HUES48 (cell line): Measurements from ENCODE around the gene RGS2.

Experiments used
- H3K27ac ChIP-seq: one replicate; pipeline ENCODE4 v1.7.0; 2013; ENCODE audit warnings: low read depth, low read length, inconsistent platforms
- H3K27me3 ChIP-seq: 2 replicates; pipeline ENCODE4 v1.6.1; 2013; ENCODE audit warnings: mild to moderate bottlenecking, low read length; ENCODE audit not compliant: control insufficient read depth, insufficient read depth
- H3K36me3 ChIP-seq: 2 replicates; pipeline ENCODE4 v1.6.1; 2013; ENCODE audit warnings: low read length; ENCODE audit not compliant: control insufficient read depth, insufficient read depth
- H3K4me1 ChIP-seq: 2 replicates; pipeline ENCODE4 v1.6.1; 2013; ENCODE audit warnings: mild to moderate bottlenecking, low read length; ENCODE audit not compliant: control insufficient read depth, insufficient read depth
- H3K4me3 ChIP-seq: 2 replicates; pipeline ENCODE4 v1.5.1; 2013; ENCODE audit warnings: mild to moderate bottlenecking, low read depth, low read length
- H3K9ac ChIP-seq: 2 replicates; pipeline ENCODE4 v1.6.1; 2013; ENCODE audit warnings: mild to moderate bottlenecking, low read depth, low read length, moderate library complexity
- H3K9me3 ChIP-seq: 2 replicates; pipeline ENCODE4 v1.6.1; 2013; ENCODE audit warnings: low read length; ENCODE audit not compliant: control insufficient read depth, insufficient read depth

RGS2 gene, protein sequence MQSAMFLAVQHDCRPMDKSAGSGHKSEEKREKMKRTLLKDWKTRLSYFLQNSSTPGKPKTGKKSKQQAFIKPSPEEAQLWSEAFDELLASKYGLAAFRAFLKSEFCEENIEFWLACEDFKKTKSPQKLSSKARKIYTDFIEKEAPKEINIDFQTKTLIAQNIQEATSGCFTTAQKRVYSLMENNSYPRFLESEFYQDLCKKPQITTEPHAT

GRCh38 chr1:192808518-192809306, at the start of gene RGS2:
RGS2 (plus strand) TSS chr1:192809039; CDS start chr1:192809072, 33 bp downstream.
- Histone ChIP-seq H3K9me3 (no peaks in the 10 kb centered on the region), H3K36me3 (peaks cover 13% of the 10 kb centered on the region), H3K27ac (peak within 1 kb of the TSS; percentile 73)

DNA sequence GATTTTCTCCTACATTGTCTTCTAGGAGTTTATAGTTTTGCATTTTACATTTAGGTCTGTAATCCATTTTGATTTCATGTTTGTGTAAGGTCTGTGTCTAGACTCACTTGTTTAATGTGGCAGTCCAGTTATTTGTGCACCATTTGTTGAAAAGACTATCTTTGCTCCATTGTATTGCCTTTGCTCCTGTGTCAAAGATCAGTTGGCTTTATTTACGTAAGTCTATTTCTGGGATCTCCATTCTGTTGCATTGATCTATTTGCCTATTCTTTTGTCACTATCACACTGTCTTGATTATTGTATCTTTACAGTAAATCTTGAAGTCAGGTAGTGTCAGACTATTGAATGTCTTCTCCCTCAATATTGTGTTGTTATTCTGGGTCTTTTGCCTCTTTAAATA, 49.7 kb upstream of the RGS2 start:
- Histone ChIP-seq H3K4me1 (0 out of 2 replicates have a peak, but pooled peaks cover 7% of the 10 kb centered on the region), H3K36me3 (no peaks in the 10 kb centered on the region), H3K9ac (no peak overlapping the region), H3K9me3 (no peaks in the 10 kb centered on the region), H3K27me3 (no peaks in the 10 kb centered on the region), H3K4me3 (no peak overlapping the region), H3K27ac (no peak overlapping the region)

More at GRCh38 chr1:192808518-192809306, at the start of gene RGS2:
- Histone ChIP-seq H3K27me3 (peaks cover 14% of the 10 kb centered on the region), H3K4me3 (peak within 1 kb of the TSS; percentile 100), H3K9ac (peak within 1 kb of the TSS; percentile 89), H3K4me1 (peaks cover 17% of the 10 kb centered on the region; the same call in 1 of the 2 replicates)

GRCh38 chr1:192762265-192762664, 46.6 kb upstream of the RGS2 start:
- no peaks in the 10 kb centered on the region for H3K9me3 ChIP-seq
- H3K4me3 ChIP-seq: no peak overlapping the region
- no peak overlapping the region for H3K9ac ChIP-seq
- H3K27me3 ChIP-seq: no peaks in the 10 kb centered on the region
- H3K27ac ChIP-seq: no peak overlapping the region
- no peaks in the 10 kb centered on the region for H3K4me1 ChIP-seq
- no peaks in the 10 kb centered on the region for H3K36me3 ChIP-seq

DNA sequence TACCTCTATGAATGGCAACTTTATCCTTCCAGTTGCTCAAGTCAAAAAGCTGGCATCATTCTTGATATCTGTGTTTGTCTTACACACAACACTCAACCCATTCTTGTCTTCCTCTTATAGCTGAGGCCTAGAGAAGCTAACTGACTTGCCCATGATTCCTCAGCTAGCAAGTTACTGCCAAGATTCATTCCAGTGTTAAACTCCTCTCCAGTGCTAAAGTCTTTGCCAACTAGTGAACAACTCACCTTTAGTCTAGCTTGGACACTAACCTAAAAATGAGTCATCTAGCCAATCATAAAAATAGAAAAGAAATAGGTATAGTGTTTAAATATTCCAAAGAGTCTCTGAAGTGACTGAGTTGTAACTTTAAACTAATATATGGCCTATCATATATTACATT, 45.6 kb upstream of the RGS2 start:
- Histone ChIP-seq H3K36me3 (no peaks in the 10 kb centered on the region), H3K27ac (no peak overlapping the region), H3K4me3 (no peak overlapping the region), H3K9me3 (no peaks in the 10 kb centered on the region), H3K9ac (no peak overlapping the region), H3K27me3 (no peaks in the 10 kb centered on the region), H3K4me1 (no peaks in the 10 kb centered on the region)

GRCh38 chr1:192763756-192764155, 45.1 kb upstream of the RGS2 start:
- Histone ChIP-seq H3K9me3 (no peaks in the 10 kb centered on the region), H3K4me3 (no peak overlapping the region), H3K4me1 (no peaks in the 10 kb centered on the region), H3K27ac (no peak overlapping the region), H3K9ac (no peak overlapping the region), H3K36me3 (no peaks in the 10 kb centered on the region), H3K27me3 (no peaks in the 10 kb centered on the region)

GRCh38 chr1:192764675-192765074, 44.2 kb upstream of the RGS2 start:
- Histone ChIP-seq H3K4me1 (no peaks in the 10 kb centered on the region), H3K9ac (no peak overlapping the region), H3K27ac (no peak overlapping the region), H3K4me3 (no peak overlapping the region), H3K27me3 (no peaks in the 10 kb centered on the region), H3K36me3 (no peaks in the 10 kb centered on the region), H3K9me3 (no peaks in the 10 kb centered on the region)

DNA sequence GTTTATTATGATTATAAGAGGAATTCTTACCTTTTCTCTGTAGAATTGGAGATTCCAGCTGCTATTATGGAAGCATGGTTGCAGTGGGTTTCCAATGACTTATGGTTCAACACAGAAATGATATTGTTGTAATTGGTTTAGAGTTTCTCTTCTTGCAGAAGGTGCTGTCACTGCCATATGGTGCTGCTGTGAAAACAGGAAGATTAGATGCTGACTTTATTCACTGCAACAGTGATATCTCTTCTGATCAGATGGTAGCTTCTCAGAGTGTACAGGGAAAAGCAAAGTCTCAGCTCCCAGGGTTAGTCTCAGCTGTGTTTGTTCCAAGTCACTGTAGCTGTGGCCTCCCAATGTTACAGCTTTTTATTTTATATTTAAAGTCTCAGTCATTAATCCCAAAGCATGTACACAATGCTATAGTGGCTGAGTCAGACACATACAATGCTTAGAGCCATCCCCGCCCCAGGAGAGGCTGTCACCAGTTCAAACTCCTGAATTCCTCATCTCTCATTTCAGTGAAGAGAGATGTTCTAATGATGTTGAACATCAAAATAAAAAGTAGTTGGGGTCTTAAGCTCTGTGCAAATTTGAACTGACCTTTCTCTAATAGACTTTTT, 42.7 kb upstream of the RGS2 start:
- Histone ChIP-seq H3K36me3 (no peaks in the 10 kb centered on the region), H3K27me3 (no peaks in the 10 kb centered on the region), H3K27ac (no peak overlapping the region), H3K4me1 (no peaks in the 10 kb centered on the region), H3K9ac (no peak overlapping the region), H3K9me3 (no peaks in the 10 kb centered on the region), H3K4me3 (no peak overlapping the region)

DNA sequence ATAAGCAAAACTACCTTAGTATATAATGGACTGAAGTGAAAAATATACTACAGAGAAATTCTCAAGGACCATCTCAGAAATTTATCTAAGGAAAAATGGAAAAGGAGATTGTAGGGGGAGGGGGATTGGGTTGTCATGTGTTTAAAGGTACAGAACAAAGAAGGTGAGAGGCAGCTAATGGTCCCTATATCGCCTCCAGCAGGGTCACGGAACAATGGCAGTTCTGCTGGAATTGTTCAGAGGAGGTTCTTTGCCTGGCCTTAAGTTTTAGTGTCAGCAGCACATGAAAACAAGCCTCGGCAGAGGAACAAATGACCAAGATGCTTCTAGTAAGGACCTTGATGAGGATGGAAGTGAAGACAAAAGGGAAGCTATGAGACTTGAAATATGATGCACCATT, 42.0 kb upstream of the RGS2 start:
- Histone ChIP-seq H3K4me1 (no peaks in the 10 kb centered on the region), H3K9ac (no peak overlapping the region), H3K4me3 (no peak overlapping the region), H3K27me3 (no peaks in the 10 kb centered on the region), H3K27ac (no peak overlapping the region), H3K36me3 (no peaks in the 10 kb centered on the region), H3K9me3 (no peaks in the 10 kb centered on the region)

GRCh38 chr1:192767798-192768197, 41.0 kb upstream of the RGS2 start:
- no peaks in the 10 kb centered on the region for H3K4me1 ChIP-seq
- H3K9me3 ChIP-seq: no peaks in the 10 kb centered on the region
- H3K27me3 ChIP-seq: no peaks in the 10 kb centered on the region
- no peaks in the 10 kb centered on the region for H3K36me3 ChIP-seq
- no peak overlapping the region for H3K9ac ChIP-seq
- no peak overlapping the region for H3K27ac ChIP-seq
- H3K4me3 ChIP-seq: no peak overlapping the region

- no peak overlapping the region for H3K4me3 ChIP-seq
- H3K9me3 ChIP-seq: no peaks in the 10 kb centered on the region
- H3K36me3 ChIP-seq: no peaks in the 10 kb centered on the region
- H3K9ac ChIP-seq: no peak overlapping the region
- no peak overlapping the region for H3K27ac ChIP-seq
- H3K4me1 ChIP-seq: no peaks in the 10 kb centered on the region
- H3K27me3 ChIP-seq: no peaks in the 10 kb centered on the region
Observed at GRCh38 chr1:192768463-192768862, 40.4 kb upstream of the RGS2 start.

DNA sequence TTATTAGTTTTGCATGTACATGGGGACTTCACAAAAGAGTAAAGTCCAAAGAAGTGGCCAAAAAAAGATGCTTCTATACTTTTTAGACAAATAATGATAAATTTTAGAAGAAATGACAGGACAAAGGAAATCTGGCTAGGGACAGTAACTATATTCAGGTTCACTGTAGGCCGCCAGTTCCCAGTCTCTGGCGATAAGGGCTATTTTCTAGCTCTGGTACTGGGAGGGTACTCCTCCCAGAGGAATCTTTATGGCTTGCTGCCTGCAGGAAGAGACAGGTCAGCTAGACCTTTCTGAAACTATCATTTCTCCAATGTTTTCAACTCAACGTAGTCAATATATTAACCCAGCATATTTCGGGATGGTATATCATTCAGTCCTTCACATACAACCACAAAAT, 37.5 kb upstream of the RGS2 start:
- Histone ChIP-seq H3K27ac (no peak overlapping the region), H3K4me1 (no peaks in the 10 kb centered on the region; the same call in 1 of the 2 replicates), H3K9ac (no peak overlapping the region), H3K9me3 (no peaks in the 10 kb centered on the region), H3K4me3 (no peak overlapping the region), H3K36me3 (no peaks in the 10 kb centered on the region), H3K27me3 (no peaks in the 10 kb centered on the region)
